ENCODE results near the gene GAST. TPM values are rescaled to one million over a fixed set of nuclear protein-coding genes. Genes with fewer than 3 reads are reported as not detected.
A peak's percentile ranks its signal among the peaks of the same experiment; 100 is the strongest.

Gene GAST
- total RNA-seq, 8 experiments from 2014 or later: not detected

DNA sequence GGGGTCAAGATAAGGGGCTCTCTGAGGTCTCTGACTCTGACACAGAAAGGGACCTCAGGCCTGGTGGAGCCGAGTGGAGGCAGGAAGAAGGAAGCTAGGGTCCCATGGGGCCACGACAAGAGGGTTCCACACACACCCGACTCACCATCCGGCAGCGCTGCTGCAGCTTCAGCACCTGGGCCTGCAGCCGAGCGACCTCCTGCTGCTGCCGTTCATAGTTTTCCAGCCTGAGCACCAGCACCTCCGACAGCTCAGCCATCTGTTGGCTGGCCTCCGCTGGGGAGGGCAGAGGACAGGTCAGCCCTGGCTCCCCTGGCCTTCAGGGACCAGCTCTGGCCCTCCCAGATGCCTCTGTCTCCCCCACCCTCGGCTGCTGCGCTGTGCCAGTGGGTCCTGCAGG lies 15.9 kb downstream of the GAST start:
- WGBS, 10 experiments: 43 to 100% (median 83%) methylated on average over 1 to 5 of the region's 12 CpGs; no CpG with 5 or more reads in 5 of the 10 experiments
- in situ Hi-C loops (cut with MboI; ENCODE audit: low pct_unique_long_range_greater_than_20kb in 2 of 9, low sequenced_read_pairs in 9 of 9, unreplicated experiment in 9 of 9): loop anchor here in 3 of 9 experiments (25.0 kb wide), 2 partner anchors 109 to 384 kb away; partner anchors contain the start of genes DHX58 (in 2 of the 3), HSPB9 (in 2 of the 3), KAT2A (in 2 of the 3) and KLHL10 (in 1 of the 3)
- Histone ChIP-seq H3K4me3 (no peak overlapping the region), H3K4me1 (replicated peaks in 1 of 2) (peaks cover 11 to 27% of the 10 kb centered on the region in 2 donors), H3K27ac (peak overlapping the region in 1 of 2 donors; percentile 41)
- ATAC-seq (replicated peaks in 6 of 8): no peak

DNA sequence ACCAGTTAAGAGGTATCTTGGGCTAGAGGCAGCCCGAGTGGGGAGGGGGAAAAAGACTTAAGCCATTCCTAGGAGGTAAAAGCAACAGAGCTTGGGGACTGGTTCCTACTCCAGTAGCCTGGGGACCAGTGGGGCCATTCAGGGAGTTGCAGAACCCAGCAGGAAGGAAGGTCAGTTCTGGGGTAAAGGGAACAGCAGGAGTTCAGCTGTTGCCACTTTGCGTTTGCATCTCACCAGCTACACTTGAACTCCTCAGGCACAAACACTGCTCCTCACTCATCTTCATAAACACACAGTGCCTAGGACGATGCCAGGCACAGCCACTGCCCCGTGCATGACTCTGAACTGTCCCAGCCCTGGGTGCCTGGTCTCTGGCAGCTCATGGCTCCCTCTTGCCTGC lies 18.3 kb downstream of the GAST start:
- H3K4me3 ChIP-seq: no peak overlapping the region
- in situ Hi-C loops (cut with MboI; ENCODE audit: low pct_unique_long_range_greater_than_20kb in 2 of 9, low sequenced_read_pairs in 9 of 9, unreplicated experiment in 9 of 9): loop anchor here in 5 of 9 experiments (10.0 to 25.0 kb wide), 4 partner anchors 64 to 382 kb away; partner anchors contain the start of genes DHX58 (in 2 of the 5), HSPB9 (in 2 of the 5), KAT2A (in 2 of the 5) and KLHL10 (in 1 of the 5)
- peaks cover 0 to 11% of the 10 kb centered on the region in 2 donors for H3K4me1 ChIP-seq (replicated peaks in 1 of 2)
- no peak overlapping the region for H3K27ac ChIP-seq
- WGBS, 10 experiments: 0 to 50% (median 20%) methylated on average over 1 to 3 of the region's 4 CpGs; no CpG with 5 or more reads in 1 of the 10 experiments
- no peak for ATAC-seq (replicated peaks in 6 of 8)

DNA sequence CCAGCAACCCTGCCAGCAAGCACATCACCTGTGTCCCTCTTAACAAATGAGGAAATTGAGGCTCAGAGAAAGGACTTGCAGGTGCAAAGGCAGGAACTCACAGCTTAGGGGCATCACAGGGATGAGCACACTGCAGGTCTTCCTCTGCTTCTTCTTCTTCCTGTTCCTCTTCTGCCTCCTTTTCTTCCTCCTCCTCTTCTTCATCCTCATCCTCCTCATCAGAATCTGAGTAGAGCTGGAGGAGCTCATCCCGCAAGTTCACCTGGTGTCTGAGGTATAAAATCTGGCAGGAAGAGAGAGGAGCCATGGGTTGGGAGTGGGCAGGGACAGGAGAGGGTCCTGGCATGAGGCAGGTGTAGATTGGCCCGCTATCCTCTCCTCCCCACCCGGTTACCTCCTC lies 19.7 kb downstream of the GAST start:
- in situ Hi-C loops (cut with MboI; ENCODE audit: low pct_unique_long_range_greater_than_20kb in 2 of 9, low sequenced_read_pairs in 9 of 9, unreplicated experiment in 9 of 9): loop anchor here in 5 of 9 experiments (10.0 to 25.0 kb wide), 4 partner anchors 63 to 380 kb away; partner anchors contain the start of genes DHX58 (in 2 of the 5), HSPB9 (in 2 of the 5), KAT2A (in 2 of the 5) and KLHL10 (in 1 of the 5)
- Histone ChIP-seq H3K4me3 (no peak overlapping the region), H3K27ac (no peak overlapping the region), H3K4me1 (replicated peaks in 1 of 2) (peaks cover 0 to 9% of the 10 kb centered on the region in 2 donors)
- 25 to 80% (median 70%) methylated on average over 1 to 2 of the region's 3 CpGs; no CpG with 5 or more reads in 7 of the 10 experiments for WGBS, 10 experiments
- no peak for ATAC-seq (replicated peaks in 6 of 8)

DNA sequence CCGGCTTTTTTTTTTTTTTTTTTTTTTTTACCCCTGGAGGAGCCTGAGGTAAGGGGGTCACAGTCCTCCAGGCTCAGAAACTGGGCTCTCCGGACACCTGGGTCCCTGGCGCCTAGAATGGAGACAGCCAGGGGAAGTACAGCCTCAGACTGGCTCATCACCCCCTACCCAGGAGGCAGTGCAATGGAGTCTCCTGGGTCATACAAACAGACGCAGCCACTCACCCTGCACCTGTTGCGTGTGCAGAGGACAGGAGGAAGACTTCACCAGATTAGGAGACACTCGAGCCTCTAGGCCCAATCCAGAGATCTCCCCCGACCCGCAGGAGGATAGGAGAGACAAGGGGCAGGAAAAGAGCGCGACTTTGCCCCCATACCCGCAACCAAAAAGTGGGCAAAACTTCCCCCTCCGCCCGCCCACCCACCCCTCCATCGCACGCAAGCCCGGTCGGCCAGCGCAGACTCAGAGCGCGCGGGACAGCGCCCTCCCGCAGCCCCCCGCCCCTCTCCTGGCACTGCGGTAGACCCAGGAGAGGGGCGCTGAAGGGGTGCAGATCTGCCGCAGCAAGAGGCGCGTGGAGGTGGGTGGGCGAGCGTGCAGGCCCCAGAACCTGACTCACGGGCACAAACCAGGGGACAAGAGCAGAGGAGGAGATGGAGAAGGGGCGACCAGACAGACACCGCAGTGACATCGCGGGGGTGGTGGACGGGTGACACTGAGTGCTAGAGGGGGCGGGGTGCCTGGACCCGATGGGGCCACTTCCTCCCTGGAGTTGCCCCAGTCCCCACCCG lies 21.4 kb downstream of the GAST start:
- ATAC-seq (replicated peaks in 6 of 8): peak in 6 of 8 experiments; percentile 1 to 31 (median 21)
- 8 to 40% (median 10%) methylated on average over 1 to 6 of the region's 40 CpGs; no CpG with 5 or more reads in 7 of the 10 experiments for WGBS, 10 experiments
- Histone ChIP-seq H3K4me3 (peak overlapping the region; percentile 31 to 50 (median 39)), H3K4me1 (replicated peaks in 1 of 2) (peaks cover 3 to 7% of the 10 kb centered on the region in 2 donors), H3K27ac (no peak overlapping the region)
- in situ Hi-C loops (cut with MboI; ENCODE audit: low pct_unique_long_range_greater_than_20kb in 2 of 9, low sequenced_read_pairs in 9 of 9, unreplicated experiment in 9 of 9): loop anchor here in 5 of 9 experiments (10.0 to 25.0 kb wide), 4 partner anchors 61 to 379 kb away; partner anchors contain the start of genes DHX58 (in 2 of the 5), HSPB9 (in 2 of the 5), KAT2A (in 2 of the 5) and KLHL10 (in 1 of the 5)

DNA sequence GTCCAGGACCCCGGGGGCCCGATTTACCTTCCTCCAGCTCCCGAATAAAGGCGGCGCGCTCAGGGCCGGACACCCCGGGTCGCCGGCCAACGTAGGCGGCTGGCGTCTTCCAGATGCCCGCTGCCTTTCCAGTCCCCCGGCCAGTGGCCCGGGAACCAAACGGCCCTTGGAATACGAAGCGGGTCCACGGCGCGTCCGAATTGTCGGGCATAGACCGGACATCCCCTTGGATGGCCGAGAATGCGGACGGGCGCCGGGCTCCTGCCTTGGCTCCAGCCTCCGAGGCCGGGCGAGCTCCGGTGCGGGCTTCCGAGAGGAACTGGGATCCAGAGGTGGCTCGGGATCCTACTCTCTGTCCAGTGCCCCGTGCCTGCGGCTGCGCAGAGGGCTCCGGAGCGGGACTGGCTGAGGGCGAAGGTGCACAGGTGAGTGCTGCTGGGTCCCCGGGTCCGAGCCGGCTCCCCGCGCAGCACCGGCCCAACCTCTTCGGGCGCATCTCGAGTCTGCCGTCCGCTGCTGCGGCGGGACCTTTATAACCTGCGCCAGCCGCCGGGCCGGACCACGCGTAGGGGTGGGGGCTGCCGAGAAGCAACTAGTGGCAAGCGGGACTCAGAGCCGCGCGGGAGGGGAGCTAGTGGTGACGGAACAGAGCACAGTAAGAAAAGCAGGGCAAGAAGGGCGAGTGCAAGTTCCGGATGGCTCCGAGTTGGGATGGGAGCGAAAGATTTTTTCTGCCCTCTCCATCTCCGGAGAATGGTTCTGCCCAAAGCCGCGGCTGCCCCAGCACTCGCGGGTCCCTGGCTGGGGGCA lies 22.2 kb downstream of the GAST start, which contains the start of gene HAP1:
HAP1 (minus strand) TSS at position 505 of the 810 bp plus-strand sequence; CDS start at position 496, 9 bp downstream.
- Histone ChIP-seq H3K4me3 (peak within 1 kb of the TSS; percentile 31 to 50 (median 39)), H3K4me1 (replicated peaks in 1 of 2) (peaks cover 3 to 7% of the 10 kb centered on the region in 2 donors), H3K27ac (no peak within 1 kb of the TSS)
- in situ Hi-C loops (cut with MboI; ENCODE audit: low pct_unique_long_range_greater_than_20kb in 2 of 9, low sequenced_read_pairs in 9 of 9, unreplicated experiment in 9 of 9): loop anchor here in 5 of 9 experiments (10.0 to 25.0 kb wide), 4 partner anchors 60 to 378 kb away; partner anchors contain the start of genes DHX58 (in 2 of the 5), HSPB9 (in 2 of the 5), KAT2A (in 2 of the 5) and KLHL10 (in 1 of the 5)
- peak; percentile 67 to 74 (median 72) for ATAC-seq (replicated peaks in 6 of 8)
- 0 to 17% (median 3%) methylated on average over 7 to 21 of the region's 77 CpGs; no CpG with 5 or more reads in 5 of the 10 experiments for WGBS, 10 experiments

DNA sequence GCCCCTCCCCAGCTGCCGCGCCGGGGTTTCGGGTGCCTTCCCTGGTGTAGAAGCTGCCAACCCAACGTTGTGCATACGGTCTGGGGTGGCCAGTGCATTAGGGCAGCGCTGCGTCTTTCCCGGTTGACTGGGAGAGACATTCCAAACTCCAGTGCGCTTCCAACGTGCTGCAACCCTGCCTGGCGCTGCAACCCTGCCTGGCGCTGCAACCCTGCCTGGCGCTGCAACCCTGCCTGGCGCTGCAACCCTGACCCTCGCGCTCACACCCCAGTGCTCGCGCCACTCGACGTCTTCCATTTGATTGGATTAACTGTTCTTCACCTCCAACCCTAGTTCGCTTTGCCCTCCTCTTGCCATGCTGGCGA lies 22.8 kb downstream of the GAST start:
- in situ Hi-C loops (cut with MboI; ENCODE audit: low pct_unique_long_range_greater_than_20kb in 2 of 9, low sequenced_read_pairs in 9 of 9, unreplicated experiment in 9 of 9): loop anchor here in 6 of 9 experiments (5.0 to 25.0 kb wide), 5 partner anchors 60 to 377 kb away; partner anchors contain the start of genes DHX58 (in 2 of the 6), HSPB9 (in 2 of the 6), KAT2A (in 2 of the 6) and KLHL10 (in 1 of the 6)
- peak overlapping the region; percentile 31 to 50 (median 39) for H3K4me3 ChIP-seq
- ATAC-seq (replicated peaks in 6 of 8): peak in 6 of 8 experiments; percentile 10 to 32 (median 22)
- 0 to 20% (median 6%) methylated on average over 1 to 19 of the region's 23 CpGs; no CpG with 5 or more reads in 4 of the 10 experiments for WGBS, 10 experiments
- H3K4me1 ChIP-seq (replicated peaks in 1 of 2): peaks cover 3 to 7% of the 10 kb centered on the region in 2 donors
- H3K27ac ChIP-seq: no peak overlapping the region

DNA sequence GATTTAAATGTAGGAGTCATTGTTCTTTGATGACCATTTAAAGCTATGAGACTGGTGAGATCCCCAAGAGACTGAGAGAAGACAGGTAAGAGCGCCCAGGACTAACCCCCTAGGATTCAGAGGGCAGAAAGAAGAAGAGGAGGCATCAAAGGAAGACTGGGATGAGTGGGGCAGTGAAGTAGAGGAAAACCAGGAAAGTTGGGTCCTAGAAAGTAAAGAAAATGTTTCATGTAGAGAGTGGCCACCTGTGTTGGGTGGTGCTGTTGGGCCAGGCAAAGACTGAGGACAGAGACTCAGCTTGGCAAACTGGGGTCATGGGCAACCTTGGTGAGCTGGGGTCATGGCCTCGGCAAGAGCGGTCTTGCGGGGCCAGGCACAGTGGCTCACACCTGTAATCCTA lies 23.6 kb downstream of the GAST start:
- no peak for ATAC-seq (replicated peaks in 6 of 8)
- 41 to 100% (median 79%) methylated on average over 1 to 4 of the region's 4 CpGs; no CpG with 5 or more reads in 3 of the 10 experiments for WGBS, 10 experiments
- no peak overlapping the region for H3K4me3 ChIP-seq
- H3K4me1 ChIP-seq (replicated peaks in 1 of 2): peaks cover 3 to 7% of the 10 kb centered on the region in 2 donors
- no peak overlapping the region for H3K27ac ChIP-seq
- in situ Hi-C loops (cut with MboI; ENCODE audit: low pct_unique_long_range_greater_than_20kb in 2 of 9, low sequenced_read_pairs in 9 of 9, unreplicated experiment in 9 of 9): loop anchor here in 6 of 9 experiments (5.0 to 25.0 kb wide), 5 partner anchors 59 to 377 kb away; partner anchors contain the start of genes DHX58 (in 2 of the 6), HSPB9 (in 2 of the 6), KAT2A (in 2 of the 6) and KLHL10 (in 1 of the 6)

DNA sequence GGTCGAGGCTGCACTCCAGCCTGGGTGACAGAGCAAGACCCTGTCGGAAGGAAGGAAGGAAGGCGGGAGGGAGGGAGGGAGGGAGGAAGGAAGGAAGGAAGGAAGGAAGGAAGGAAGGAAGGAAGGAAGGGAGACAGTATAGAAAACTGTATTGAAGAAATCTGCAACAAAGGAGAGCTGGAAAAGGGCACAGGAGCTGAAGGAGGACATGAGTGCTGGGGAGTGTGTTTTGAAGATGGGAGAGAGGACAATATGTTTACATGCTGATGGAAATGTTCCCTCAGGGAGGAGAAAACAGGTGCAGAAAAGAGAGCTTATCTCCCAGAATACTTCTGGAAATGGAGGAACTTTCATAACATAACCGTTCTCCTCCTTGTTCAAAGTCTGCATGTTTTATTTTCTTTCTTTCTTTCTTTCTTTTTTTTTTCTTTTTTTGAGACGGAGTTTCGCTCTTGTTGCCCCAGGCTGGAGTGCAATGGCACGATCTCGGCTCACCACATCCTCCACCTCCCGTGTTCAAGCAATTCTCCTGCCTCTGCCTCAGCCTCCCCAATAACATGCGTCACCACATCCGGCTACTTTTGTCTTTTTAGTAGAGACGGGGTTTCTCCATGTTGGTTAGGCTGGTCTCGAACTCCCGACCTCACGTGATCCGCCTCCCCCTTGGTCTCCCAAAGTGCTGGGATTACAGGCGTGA lies 25.0 kb downstream of the GAST start:
- Histone ChIP-seq H3K27ac (no peak overlapping the region), H3K4me3 (no peak overlapping the region), H3K4me1 (replicated peaks in 1 of 2) (peaks cover 3 to 7% of the 10 kb centered on the region in 2 donors)
- in situ Hi-C loops (cut with MboI; ENCODE audit: low pct_unique_long_range_greater_than_20kb in 2 of 9, low sequenced_read_pairs in 9 of 9, unreplicated experiment in 9 of 9): loop anchor here in 6 of 9 experiments (5.0 to 25.0 kb wide), 5 partner anchors 58 to 375 kb away; partner anchors contain the start of genes DHX58 (in 2 of the 6), HSPB9 (in 2 of the 6), KAT2A (in 2 of the 6) and KLHL10 (in 1 of the 6)
- WGBS, 10 experiments: 20 to 89% (median 64%) methylated on average over 1 to 12 of the region's 17 CpGs
- ATAC-seq (replicated peaks in 6 of 8): no peak

DNA sequence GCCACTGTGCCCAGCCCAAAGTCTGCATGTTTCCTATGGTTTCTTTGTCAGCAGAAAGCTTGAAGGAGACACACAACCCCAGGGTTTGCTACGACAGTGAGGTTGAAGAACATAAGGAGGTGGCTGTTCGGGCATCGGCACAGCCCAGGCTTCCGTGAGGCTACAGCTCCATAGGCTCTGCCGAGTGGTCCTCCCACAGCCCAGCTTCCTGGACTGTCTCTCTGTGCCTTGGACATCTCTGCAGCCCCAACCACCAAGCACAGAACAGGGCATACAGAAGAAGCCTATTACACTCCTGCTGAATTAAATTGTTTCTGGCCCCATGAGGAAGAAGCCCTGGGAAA lies 25.5 kb downstream of the GAST start:
- peak in 5 of 8 experiments; percentile 0 to 8 (median 1) for ATAC-seq (replicated peaks in 6 of 8)

DNA sequence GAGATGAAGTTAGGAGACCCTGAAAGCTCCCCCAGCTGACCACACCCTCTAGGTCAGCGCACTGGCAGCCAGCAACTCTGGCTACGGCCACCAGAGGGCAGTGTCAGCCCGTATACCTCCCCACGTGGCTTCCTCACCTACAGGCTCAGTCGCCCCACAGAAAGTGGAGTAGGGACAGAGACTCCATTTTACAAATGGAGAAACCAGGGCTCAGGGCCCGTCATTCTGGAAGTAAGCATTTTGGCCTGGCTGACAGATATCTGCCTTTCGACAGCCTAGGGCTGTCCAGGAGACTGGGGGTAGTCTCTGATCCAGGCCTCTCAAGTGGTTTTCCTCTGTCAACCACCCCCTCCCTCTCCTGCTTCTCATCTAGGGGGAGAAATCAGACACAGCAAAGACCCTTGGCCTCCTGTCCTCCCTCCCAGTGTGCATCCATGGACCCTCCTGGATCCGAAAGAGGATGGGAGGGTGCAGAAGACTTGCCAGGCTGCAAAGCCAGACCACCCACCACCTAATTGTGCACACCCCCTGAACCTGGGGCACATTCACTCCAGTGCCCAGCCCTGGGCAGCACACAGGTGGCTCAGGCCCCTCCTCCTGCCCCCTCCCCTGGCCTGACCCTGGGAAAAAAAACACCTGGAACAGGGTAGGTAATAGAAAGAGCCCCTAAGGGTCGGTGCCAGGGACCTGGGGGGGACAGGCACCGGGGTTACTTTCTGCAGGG lies 26.1 kb downstream of the GAST start:
- 0 to 20% (median 7%) methylated on average over 1 to 6 of the region's 10 CpGs; no CpG with 5 or more reads in 4 of the 10 experiments for WGBS, 10 experiments
- H3K4me1 ChIP-seq (replicated peaks in 1 of 2): peaks cover 3 to 7% of the 10 kb centered on the region in 2 donors
- peak overlapping the region in 1 of 5 donors; percentile 2 for H3K4me3 ChIP-seq
- in situ Hi-C loops (cut with MboI; ENCODE audit: low pct_unique_long_range_greater_than_20kb in 2 of 9, low sequenced_read_pairs in 9 of 9, unreplicated experiment in 9 of 9): loop anchor here in 6 of 9 experiments (5.0 to 25.0 kb wide), 5 partner anchors 57 to 374 kb away; partner anchors contain the start of genes DHX58 (in 2 of the 6), HSPB9 (in 2 of the 6), KAT2A (in 2 of the 6) and KLHL10 (in 1 of the 6)
- peak; percentile 57 to 82 (median 68) for ATAC-seq (replicated peaks in 6 of 8)
- no peak overlapping the region for H3K27ac ChIP-seq

More for the DNA sequence above, 25.5 kb downstream of the GAST start:
- no peak overlapping the region for H3K4me3 ChIP-seq
- 0 to 50% (median 25%) methylated on average over 1 to 4 of the region's 5 CpGs; no CpG with 5 or more reads in 6 of the 10 experiments for WGBS, 10 experiments
- in situ Hi-C loops (cut with MboI; ENCODE audit: low pct_unique_long_range_greater_than_20kb in 2 of 9, low sequenced_read_pairs in 9 of 9, unreplicated experiment in 9 of 9): loop anchor here in 6 of 9 experiments (5.0 to 25.0 kb wide), 5 partner anchors 57 to 375 kb away; partner anchors contain the start of genes DHX58 (in 2 of the 6), HSPB9 (in 2 of the 6), KAT2A (in 2 of the 6) and KLHL10 (in 1 of the 6)
- peaks cover 3 to 7% of the 10 kb centered on the region in 2 donors for H3K4me1 ChIP-seq (replicated peaks in 1 of 2)
- H3K27ac ChIP-seq: no peak overlapping the region
